Left ventricle myocardium inferior (tissue), 1 donor: ENCODE data around the gene CRIM1. TPM values are rescaled to one million over a fixed set of nuclear protein-coding genes. Genes with fewer than 3 reads are reported as not detected.
A peak's percentile ranks its signal among the peaks of the same experiment; 100 is the strongest.

ENCODE experiments used
- DNase-seq: peaks from one replicate; pipeline ENCODE4 v3.0.0-alpha.2; 2020
- H3K27ac ChIP-seq: fragments of 200-600 bp; replicated peaks from 2 replicates; pipeline ENCODE4 v1.8.0; 2021
- H3K27me3 ChIP-seq: fragments of 200-600 bp; 2 replicates; pipeline ENCODE4 v1.8.0; 2021; ENCODE audit warnings: low read depth
- H3K36me3 ChIP-seq: fragments of 200-600 bp; 2 replicates; pipeline ENCODE4 v1.8.0; 2021
- H3K4me1 ChIP-seq: fragments of 200-600 bp; 2 replicates; pipeline ENCODE4 v1.8.0; 2021
- H3K4me3 ChIP-seq: fragments of 200-600 bp; 2 replicates; pipeline ENCODE4 v1.8.0; 2021; ENCODE audit warnings: mild to moderate bottlenecking, moderate library complexity
- H3K9me3 ChIP-seq: fragments of 200-600 bp; replicated peaks from 2 replicates; pipeline ENCODE4 v1.8.0; 2021
- intact Hi-C: fragments of 100-400 bp; cut with micrococcal nuclease; formaldehyde crosslinking; loops from one replicate; pipeline ENCODE4 v1.11.0; 2022
- total RNA-seq: library from RNA; stranded (reverse); fragmentation: NEBNext Ultra II Directional; extraction: Animal tissue kit (Norgen Biotek cat#: 25700); gene quantifications from one replicate; pipeline ENCODE4 v1.2.1, GENCODE V29; 2021
- TF ChIP-seq, protein P1 (sequence below): fragments of 200-600 bp; IDR thresholded peaks from 2 replicates; pipeline ENCODE4 v1.8.0; 2021; ENCODE audit warnings: antibody characterized with exemption, mild to moderate bottlenecking, borderline replicate concordance
- donor health status: DM: no; HTN: yes; CAD: no; lungs with severe emphysema.

Gene CRIM1
- total RNA-seq, 1 donor from 2014 or later = 45.6 TPM

DNA sequence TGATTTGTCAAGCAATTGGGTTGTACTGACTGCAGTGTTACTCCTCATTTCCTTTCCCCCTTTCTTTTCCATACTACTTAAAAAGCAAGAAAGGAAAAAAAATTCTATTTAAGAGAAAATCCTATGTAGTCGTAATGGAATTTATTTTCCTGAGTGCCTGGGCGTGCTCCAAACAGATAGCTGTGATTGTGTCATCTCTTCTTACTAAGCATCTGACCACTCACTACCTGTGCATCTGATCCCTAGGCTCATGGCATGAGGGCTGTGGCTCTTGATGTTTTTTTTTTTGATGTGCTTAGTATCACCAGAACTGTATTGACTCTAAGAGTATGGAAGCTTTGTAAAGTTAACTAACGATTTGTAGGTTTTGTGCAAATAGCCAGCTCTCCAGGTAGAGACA is 19.0 kb downstream of the CRIM1 start:
- H3K27ac ChIP-seq = no peak overlapping the region
- TF ChIP-seq, protein P1, sequence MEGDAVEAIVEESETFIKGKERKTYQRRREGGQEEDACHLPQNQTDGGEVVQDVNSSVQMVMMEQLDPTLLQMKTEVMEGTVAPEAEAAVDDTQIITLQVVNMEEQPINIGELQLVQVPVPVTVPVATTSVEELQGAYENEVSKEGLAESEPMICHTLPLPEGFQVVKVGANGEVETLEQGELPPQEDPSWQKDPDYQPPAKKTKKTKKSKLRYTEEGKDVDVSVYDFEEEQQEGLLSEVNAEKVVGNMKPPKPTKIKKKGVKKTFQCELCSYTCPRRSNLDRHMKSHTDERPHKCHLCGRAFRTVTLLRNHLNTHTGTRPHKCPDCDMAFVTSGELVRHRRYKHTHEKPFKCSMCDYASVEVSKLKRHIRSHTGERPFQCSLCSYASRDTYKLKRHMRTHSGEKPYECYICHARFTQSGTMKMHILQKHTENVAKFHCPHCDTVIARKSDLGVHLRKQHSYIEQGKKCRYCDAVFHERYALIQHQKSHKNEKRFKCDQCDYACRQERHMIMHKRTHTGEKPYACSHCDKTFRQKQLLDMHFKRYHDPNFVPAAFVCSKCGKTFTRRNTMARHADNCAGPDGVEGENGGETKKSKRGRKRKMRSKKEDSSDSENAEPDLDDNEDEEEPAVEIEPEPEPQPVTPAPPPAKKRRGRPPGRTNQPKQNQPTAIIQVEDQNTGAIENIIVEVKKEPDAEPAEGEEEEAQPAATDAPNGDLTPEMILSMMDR = no peak
- no peaks in the 10 kb centered on the region for H3K9me3 ChIP-seq
- no peaks in the 10 kb centered on the region for H3K36me3 ChIP-seq
- no peak for DNase-seq
- peaks cover 78% of the 10 kb centered on the region for H3K4me1 ChIP-seq
- H3K27me3 ChIP-seq = no peaks in the 10 kb centered on the region
- intact Hi-C loops = no loop called here
- H3K4me3 ChIP-seq = no peak overlapping the region

GRCh38 chr2:36376319-36376765 is 20.8 kb downstream of the CRIM1 start:
- TF ChIP-seq, protein P1 = no peak
- Histone ChIP-seq H3K36me3 (peaks cover 5% of the 10 kb centered on the region), H3K4me3 (no peak overlapping the region), H3K9me3 (no peaks in the 10 kb centered on the region), H3K4me1 (peaks cover 75% of the 10 kb centered on the region), H3K27ac (no peak overlapping the region), H3K27me3 (no peaks in the 10 kb centered on the region)
- intact Hi-C loops = no loop called here
- DNase-seq = peak; percentile 77

DNA sequence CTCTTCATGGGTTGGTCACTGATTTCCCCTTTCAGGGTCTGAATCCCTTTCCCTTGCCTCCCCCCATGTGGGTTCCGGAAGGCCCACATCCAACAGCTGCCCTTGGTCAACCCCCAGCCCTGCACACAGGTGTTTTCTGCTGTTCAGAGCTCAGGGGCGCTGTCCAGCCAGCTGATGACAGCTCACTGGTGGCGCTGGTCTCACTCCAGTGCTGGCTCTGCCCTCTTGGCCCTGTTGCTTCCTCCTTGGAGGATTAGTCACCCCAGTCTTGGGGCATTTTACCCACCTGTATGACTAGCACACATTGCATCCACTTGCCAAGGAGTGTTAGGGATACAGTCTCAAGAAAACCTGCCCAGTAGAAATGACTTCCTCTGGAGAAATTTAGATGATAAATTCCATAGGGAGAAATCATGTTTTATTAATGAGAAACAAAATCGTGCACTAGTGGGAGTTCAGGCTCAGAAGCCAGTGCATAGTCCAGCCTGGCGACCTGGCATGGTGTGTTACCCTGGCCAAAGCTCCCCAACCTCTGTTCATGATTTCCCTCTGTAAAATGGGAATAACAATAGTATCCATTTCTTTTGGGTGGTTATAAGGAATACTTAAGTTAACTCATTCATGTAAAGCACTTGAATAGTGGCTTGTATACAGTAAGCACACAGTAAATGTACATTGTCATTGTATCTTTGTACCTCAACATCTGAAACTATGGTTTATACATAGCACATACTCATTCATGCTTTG is 21.6 kb downstream of the CRIM1 start:
- Histone ChIP-seq H3K9me3 (no peaks in the 10 kb centered on the region), H3K27ac (no peak overlapping the region), H3K36me3 (peaks cover 5% of the 10 kb centered on the region), H3K27me3 (no peaks in the 10 kb centered on the region), H3K4me3 (no peak overlapping the region), H3K4me1 (peaks cover 75% of the 10 kb centered on the region)
- no peak for DNase-seq
- TF ChIP-seq, protein P1 = no peak
- intact Hi-C loops = no loop called here

DNA sequence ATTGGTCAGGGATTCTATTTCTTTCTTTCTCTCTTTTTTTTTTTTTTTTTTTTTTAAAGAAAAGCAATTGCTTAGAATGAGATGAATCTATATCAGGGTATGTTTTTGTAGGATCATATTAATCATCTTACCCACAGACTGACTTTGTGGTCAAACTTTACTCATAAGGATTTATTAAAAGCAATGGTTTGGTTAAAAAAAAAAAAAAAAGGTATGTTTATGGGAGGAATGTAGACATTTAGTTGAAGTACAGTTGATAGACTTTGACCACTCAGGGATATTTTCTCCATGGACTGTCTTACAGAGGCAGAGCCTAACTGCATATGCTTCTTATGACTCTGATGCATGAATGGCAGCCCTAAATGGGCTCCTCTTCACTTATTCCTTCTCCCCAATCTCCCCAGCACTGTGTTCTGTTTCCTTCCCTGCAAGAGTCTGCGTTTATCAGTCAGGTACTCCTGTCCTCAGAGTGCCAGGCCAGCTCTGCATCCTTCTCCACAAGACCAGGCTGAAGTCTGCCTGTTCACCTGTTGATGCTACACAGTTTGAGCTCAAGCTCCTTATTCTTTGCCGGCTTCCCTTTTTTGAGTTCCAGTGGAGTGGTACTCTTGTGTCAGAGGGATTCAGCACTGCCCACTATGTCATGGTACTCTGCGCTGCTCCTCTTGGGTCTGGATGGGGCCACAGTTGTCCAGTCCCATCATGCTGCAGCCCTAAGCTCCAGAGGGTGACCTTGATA is 24.3 kb downstream of the CRIM1 start:
- no peak overlapping the region for H3K27ac ChIP-seq
- DNase-seq = no peak
- no peak overlapping the region for H3K4me3 ChIP-seq
- peaks cover 51% of the 10 kb centered on the region for H3K4me1 ChIP-seq
- intact Hi-C loops = no loop called here
- TF ChIP-seq, protein P1 = no peak
- peaks cover 5% of the 10 kb centered on the region for H3K36me3 ChIP-seq
- no peaks in the 10 kb centered on the region for H3K27me3 ChIP-seq
- no peaks in the 10 kb centered on the region for H3K9me3 ChIP-seq

GRCh38 chr2:36380624-36381481 is 25.3 kb downstream of the CRIM1 start:
- Histone ChIP-seq H3K27ac (no peak overlapping the region), H3K4me1 (peaks cover 51% of the 10 kb centered on the region), H3K4me3 (no peak overlapping the region), H3K36me3 (peaks cover 5% of the 10 kb centered on the region), H3K27me3 (no peaks in the 10 kb centered on the region), H3K9me3 (no peaks in the 10 kb centered on the region)
- intact Hi-C loops = no loop called here
- TF ChIP-seq, protein P1 = no peak
- peak; percentile 23 for DNase-seq
